ENCODE measurements around the gene PHC2. TPM values are rescaled to one million over a fixed set of nuclear protein-coding genes. Genes with fewer than 3 reads are reported as not detected.

Gene PHC2
- total RNA-seq, 1 donor from 2014 or later: 105 TPM

DNA sequence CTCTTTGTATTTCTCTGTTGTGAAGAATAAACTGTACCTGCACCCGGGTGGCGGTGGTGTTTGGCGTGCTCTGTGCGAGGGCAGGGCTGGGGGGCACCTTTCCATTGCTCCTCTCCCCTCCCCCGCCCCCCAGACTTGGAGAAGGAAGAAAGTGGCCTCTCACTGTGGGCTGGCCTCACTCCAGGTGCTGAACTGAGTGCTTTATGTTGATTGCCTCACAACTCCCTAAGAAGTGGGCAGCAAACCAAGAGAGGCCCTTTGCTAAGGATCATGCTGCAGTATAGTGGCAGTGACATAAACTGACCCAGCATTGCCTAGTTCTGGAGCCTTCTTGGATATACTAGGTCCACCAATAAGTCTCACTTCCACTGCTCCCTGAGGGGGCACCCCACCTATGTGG is 130.2 kb downstream of the PHC2 start:
- H3K27ac ChIP-seq: peak overlapping the region; percentile 18

GRCh38 chr1:33299461-33300155 is 131.3 kb downstream of the PHC2 start:
- H3K27ac ChIP-seq: no peak overlapping the region
- peaks cover 36% of the 10 kb centered on the region for H3K36me3 ChIP-seq
- H3K27me3 ChIP-seq (ENCODE audit: low read depth): no peaks in the 10 kb centered on the region
- no peak overlapping the region for H3K4me3 ChIP-seq
- H3K9me3 ChIP-seq: no peaks in the 10 kb centered on the region
- no peak for ATAC-seq
- H3K4me1 ChIP-seq: peaks cover 36% of the 10 kb centered on the region
- intact Hi-C loops (cut with DNase I): loop anchor here (10.0 kb wide), 1 partner anchor 65 kb away; no protein-coding TSS in a partner anchor
- TF ChIP-seq, protein P1, sequence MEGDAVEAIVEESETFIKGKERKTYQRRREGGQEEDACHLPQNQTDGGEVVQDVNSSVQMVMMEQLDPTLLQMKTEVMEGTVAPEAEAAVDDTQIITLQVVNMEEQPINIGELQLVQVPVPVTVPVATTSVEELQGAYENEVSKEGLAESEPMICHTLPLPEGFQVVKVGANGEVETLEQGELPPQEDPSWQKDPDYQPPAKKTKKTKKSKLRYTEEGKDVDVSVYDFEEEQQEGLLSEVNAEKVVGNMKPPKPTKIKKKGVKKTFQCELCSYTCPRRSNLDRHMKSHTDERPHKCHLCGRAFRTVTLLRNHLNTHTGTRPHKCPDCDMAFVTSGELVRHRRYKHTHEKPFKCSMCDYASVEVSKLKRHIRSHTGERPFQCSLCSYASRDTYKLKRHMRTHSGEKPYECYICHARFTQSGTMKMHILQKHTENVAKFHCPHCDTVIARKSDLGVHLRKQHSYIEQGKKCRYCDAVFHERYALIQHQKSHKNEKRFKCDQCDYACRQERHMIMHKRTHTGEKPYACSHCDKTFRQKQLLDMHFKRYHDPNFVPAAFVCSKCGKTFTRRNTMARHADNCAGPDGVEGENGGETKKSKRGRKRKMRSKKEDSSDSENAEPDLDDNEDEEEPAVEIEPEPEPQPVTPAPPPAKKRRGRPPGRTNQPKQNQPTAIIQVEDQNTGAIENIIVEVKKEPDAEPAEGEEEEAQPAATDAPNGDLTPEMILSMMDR (IDR thresholded peaks at IDR 0.05): no peak
- no peak for DNase-seq

More for the DNA sequence above, 130.2 kb downstream of the PHC2 start:
- Histone ChIP-seq H3K36me3 (peaks cover 27% of the 10 kb centered on the region), H3K9me3 (no peaks in the 10 kb centered on the region), H3K4me1 (peaks cover 28% of the 10 kb centered on the region), H3K4me3 (no peak overlapping the region), H3K27me3 (ENCODE audit: low read depth) (no peaks in the 10 kb centered on the region)
- intact Hi-C loops (cut with DNase I): no loop called here
- ATAC-seq: peak; percentile 60 to 73
- peak; percentile 71 for DNase-seq
- TF ChIP-seq, protein P1 (IDR thresholded peaks at IDR 0.05): no peak

DNA sequence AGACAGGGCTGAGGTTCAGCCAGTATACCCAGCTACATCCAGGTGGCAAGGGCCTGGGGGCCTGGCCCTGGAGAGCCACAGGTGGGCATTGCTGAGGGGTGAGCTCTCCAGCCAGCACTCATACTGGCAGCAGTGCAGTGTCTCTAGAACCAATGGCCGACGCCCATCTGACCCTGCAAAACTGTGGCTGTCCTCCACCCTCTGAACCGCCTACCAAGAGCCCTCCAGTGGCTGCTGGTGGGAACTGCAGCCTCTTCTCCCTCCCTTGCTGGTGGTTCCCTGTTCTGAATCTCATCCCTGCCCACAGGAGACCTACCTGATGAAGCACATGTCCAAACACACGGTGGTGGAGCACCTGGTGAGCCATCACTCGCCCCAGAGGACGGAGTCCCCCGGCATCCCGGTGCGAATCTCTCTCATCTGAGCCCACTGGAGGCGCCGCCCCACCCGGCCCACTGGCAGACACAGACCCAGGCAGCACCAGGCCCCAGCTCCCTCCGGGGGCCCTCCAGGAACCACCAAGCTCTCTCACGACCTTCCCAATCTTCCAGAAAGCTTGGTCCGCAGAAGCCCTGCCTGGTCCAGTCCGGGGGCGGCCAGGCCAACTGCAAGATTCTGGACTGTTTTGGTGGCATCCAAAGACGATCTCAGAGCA is 132.1 kb downstream of the PHC2 start:
- Histone ChIP-seq H3K4me3 (no peak overlapping the region), H3K27me3 (ENCODE audit: low read depth) (no peaks in the 10 kb centered on the region), H3K36me3 (peaks cover 44% of the 10 kb centered on the region), H3K9me3 (no peaks in the 10 kb centered on the region), H3K27ac (no peak overlapping the region), H3K4me1 (peaks cover 36% of the 10 kb centered on the region)
- intact Hi-C loops (cut with DNase I): loop anchor here (10.0 kb wide), 1 partner anchor 66 kb away; no protein-coding TSS in a partner anchor
- peak; percentile 85 for DNase-seq
- TF ChIP-seq, protein P1 (IDR thresholded peaks at IDR 0.05): peak; percentile 94
- ATAC-seq: peak; percentile 65 to 73

- Histone ChIP-seq H3K36me3 (peaks cover 47% of the 10 kb centered on the region), H3K4me3 (no peak overlapping the region), H3K27ac (no peak overlapping the region), H3K4me1 (peaks cover 36% of the 10 kb centered on the region), H3K9me3 (no peaks in the 10 kb centered on the region), H3K27me3 (ENCODE audit: low read depth) (no peaks in the 10 kb centered on the region)
- DNase-seq: no peak
- intact Hi-C loops (cut with DNase I): loop anchor here (10.0 kb wide), 1 partner anchor 67 kb away; no protein-coding TSS in a partner anchor
- TF ChIP-seq, protein P1 (IDR thresholded peaks at IDR 0.05): no peak
- ATAC-seq: no peak
Measured at GRCh38 chr1:33297911-33298622, 132.8 kb downstream of the PHC2 start.

DNA sequence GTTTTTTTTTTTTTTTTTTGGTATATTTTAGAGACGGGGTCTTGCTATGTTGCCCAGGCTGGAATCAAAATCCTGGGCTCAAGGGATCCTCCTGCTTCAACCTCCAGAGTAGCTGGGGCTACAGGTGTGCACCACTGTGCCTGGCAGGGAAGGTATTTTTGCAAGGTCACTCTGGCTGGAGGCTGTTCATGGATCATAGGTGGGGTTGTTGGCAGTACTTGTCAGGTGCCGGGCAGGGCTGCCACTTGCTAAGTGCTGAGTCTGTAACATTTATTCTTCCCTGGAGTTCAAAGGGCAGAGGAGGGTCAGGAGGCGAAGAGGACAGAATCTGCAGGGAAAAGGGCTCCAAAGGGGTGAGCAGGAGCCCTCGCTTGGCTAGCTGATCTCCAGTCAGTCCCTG is 134.1 kb downstream of the PHC2 start:
- intact Hi-C loops (cut with DNase I): loop anchor here (10.0 kb wide), 1 partner anchor 68 kb away; no protein-coding TSS in a partner anchor
- ATAC-seq: no peak
- no peak for DNase-seq

More for the DNA sequence above, 134.1 kb downstream of the PHC2 start:
- Histone ChIP-seq H3K9me3 (no peaks in the 10 kb centered on the region), H3K36me3 (peaks cover 47% of the 10 kb centered on the region), H3K4me1 (peaks cover 31% of the 10 kb centered on the region), H3K27ac (no peak overlapping the region), H3K27me3 (ENCODE audit: low read depth) (no peaks in the 10 kb centered on the region), H3K4me3 (no peak overlapping the region)
- TF ChIP-seq, protein P1 (IDR thresholded peaks at IDR 0.05): no peak
